Stimulated activated CD8-positive, alpha-beta memory T cell treated with anti-CD3 and anti-CD28 coated beads, Interleukin-15, amount 100 ng/mL, for 24 hours (primary cell): ENCODE results near the gene NTMT2.
"Not testable (repeated sequence)": the region's sequence is repeated elsewhere in the genome, so short reads cannot be mapped to it uniquely, and the experiment has no call there.

Source experiments
- DNase-seq: peaks from one replicate; pipeline ENCODE4 v3.0.0-alpha.2; 2020; ENCODE audit warnings: low read depth

NTMT2 gene

DNA sequence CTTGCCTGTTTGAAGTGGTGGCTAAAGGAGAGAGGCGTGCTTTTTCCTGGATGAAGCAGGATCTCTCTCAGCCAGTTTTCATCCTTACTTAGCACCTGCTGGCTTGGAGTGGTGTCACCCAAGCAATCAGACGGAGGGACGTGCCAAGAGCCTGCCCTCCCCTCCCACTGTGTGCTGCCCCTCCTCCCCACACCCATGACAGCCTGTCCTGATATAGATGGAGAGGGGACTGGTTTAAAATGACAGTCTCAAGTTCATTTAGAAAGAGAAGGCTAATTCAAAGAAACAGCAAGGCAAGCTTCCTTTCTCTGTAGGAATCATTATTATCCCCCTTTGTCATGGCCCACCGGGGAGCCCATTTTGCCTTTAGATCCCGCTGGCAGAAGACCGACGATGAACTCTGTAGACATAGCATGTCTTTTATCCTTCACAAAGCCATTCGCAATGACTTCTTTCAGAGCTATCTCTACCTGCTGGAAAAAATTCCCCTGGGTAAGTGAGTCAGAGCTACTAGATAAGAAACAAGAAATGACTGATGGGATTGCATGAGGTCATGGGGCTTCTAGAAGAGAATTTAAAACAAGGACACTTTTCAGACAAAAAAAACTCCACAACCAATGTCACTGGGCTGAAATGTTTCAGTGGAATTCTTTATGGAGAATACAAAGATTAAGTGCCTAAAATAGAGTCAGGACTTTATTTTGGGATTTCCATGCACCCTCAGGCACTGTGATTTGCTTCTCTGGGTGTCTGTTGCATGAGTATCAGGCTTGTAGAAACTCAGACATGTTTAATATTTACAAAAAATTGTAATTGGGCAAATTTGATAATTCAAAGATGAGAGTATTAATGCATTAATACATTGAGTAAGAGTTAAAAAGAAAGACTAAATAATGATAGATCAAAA lies at the start of gene NTMT2:
TSS of gene NTMT2 (plus strand) at position 190 of the 907 bp plus-strand sequence. CDS start at position 339, 149 bp downstream.
- no peak for DNase-seq

DNA sequence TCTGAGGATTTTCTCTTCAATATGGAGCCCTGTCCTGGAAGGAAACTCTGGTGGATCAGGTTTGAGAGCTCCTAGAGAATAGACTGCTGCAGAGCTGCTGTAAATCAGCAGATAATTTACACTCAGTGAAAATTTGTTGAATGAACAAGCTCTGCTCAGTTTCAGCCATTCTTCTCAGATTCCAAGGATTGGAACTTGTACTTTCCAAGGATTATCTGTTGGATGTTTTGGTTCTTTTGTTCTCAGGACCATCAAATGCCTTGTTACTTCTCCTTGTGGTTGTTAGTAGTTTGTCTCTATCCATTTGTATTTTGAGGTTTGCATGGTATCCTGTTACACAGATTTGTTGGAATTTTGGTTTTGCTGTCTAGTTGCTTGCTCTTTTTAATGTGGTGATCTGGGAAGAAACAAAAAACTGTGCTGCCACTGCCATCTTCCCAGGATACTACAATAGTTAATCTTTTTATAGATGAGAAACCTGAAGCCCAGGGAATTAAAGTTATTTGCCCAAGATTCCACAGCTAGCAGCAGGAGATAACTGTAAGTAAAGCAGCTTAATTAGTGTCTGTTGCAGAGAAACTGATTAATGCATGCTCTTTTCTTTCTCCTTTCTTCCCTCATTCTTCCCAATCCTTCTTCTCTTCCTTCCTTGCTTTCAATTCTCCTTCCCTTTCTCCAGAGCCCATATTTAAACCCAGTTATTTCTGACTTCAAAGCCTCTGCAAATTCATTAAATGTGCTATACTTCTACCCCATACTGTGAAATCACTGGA lies 49.6 kb upstream of the NTMT2 start:
- no peak for DNase-seq

DNA sequence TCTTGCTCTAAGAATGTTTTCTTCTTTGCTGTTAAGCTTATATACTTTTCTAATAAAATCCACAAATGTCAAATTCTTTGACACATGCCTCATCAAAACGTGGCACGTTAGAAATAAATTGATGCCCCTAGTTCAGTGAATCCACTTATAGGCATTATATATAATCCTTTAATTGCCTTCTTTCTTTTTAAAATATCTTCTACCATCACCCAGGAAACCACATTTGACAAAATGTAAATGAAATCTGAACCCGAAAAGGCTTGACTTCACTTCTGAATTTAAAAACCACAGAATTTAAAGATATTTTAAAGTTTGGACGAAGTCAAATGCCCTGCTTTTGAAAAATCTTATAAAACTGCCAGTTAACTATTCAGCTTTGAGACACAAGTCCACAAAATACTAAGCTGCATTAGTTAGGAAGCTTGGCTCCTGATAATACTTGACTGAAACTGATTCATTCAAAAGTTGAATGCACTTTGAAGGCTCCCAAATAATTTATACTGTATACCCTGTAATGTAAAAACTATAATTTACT lies 48.9 kb upstream of the NTMT2 start:
- DNase-seq: no peak

DNA sequence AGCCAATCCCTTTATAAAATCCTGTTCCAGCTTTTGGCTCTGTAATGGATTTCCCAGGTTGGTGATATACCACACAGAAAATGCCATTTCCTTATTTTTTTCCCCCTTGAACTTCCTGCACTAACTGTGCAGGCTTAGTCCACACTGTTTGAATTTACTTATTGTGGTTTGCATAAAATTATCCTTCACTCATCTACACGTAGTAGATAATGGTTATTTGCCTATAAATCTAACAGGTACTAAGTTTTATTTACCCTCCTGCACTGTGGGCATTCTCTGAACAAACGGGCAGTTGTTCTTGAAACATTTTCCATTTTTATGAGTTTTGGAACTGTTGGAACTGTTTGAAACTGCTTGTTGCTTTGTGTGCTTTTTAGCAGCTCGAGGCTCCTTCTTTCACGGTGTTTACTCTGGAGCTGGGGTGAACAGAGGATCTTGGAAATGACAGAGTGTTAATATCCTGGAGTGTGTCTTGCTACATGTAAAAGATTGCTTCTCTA lies 48.3 kb upstream of the NTMT2 start:
- DNase-seq: no peak

DNA sequence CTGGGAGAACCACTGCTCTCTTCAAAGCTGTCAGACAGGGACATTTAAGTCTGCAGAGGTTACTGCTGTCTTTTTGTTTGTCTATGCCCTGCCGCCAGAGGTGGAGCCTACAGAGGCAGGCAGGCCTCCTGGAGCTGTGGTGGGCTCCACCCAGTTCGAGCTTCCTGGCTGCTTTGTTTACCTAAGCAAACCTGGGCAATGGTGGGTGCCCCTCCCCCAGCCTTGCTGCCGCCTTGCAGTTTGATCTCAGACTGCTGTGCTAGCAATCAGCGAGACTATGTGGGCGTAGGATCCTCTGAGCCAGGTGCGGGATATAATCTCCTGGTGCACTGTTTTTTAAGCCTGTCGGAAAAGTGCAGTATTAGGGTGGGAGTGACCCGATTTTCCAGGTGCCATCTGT lies 32.6 kb upstream of the NTMT2 start:
- not testable (repeated sequence) for DNase-seq

DNA sequence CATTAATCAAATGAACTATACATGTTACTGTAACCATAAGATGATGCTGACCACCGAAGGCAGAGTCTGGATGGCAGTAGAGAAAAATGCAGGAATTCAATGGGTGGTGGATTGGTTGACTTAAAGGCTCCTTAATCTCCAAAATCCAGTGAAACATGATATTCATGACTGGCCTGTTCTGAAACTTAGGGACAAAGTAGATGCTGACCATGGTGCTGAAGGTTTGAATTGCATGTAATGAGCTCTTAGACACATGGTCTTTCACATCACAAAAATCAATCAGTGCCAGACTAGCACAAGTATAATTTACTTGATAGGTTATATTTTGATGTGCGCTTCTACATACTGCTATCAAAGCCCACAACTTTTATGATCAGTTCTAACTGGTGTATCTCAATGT lies 30.9 kb upstream of the NTMT2 start:
- no peak for DNase-seq

DNA sequence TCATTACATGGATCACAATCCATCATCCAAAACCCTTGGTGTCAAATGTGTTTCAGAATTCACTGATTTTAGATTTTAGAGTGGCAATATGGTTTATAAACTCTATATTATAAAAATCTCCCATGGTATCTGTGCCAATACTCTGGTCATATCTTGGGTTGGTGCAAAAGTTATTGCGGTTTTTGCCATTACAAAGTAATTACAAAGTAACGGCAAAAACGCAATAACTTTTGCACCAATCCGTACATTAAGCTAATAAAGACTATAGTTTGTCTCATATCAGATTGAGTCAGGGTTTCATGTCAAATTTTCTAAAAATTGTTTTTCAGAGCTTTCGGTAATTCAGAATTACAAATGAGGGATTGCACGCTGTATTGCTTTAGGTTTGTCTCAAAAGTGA lies 23.4 kb upstream of the NTMT2 start:
- DNase-seq: no peak

DNA sequence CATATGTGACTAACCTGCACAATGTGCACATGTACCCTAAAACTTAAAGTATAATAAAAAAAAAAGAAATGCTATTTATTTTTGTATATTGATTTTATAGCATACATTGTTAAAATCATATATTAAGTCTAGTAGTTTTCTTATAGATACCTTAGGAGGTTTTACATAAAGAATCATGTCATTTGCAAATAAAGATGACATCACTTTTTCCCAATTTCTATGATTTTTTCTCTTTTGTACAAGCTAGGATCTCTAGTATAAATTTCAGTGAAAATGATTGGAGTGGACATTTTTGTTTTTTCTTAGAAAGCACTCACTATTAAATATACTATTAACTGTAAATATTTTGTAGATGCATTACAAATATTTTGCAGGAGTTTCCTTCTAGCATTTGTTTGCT lies 20.5 kb upstream of the NTMT2 start:
- no peak for DNase-seq

DNA sequence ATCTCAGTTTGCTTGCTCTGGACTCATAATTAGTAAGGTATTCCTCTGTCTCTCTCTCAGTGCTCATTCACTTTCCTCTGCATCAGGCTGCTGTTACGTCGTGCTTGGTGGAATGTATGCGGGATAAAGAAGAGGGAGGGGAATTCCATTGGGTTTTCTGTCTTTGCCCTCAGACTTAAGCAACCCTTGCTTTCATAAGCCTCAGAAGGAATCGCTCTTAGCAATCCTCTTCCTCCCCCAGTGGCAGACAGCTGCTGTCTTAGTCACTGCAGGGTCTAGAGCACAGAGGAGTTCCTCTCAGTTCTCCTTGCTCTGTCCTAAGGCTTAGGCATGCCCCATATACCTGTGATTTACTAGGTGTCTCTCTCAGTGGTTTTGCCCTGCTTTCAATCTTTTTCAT lies 19.1 kb upstream of the NTMT2 start:
- no peak for DNase-seq

DNA sequence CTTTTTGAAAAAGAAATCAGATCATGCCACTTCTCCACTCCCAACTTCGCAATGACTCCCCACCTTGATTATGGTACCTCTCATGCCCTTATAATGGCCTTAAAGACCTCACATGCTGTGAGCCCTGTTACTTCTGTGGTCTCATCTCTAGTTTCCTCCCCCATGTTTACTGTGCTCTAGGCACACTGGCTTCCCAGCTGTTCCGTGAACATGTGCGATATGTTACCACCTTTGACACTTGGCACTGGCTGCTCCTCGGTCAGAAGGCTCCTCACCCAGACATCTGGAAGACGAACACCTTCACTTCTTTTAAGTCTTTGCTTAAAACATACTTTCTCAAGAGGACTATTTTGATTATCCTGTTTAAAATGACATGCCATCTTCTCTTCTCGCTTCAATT lies 14.3 kb upstream of the NTMT2 start:
- no peak for DNase-seq

DNA sequence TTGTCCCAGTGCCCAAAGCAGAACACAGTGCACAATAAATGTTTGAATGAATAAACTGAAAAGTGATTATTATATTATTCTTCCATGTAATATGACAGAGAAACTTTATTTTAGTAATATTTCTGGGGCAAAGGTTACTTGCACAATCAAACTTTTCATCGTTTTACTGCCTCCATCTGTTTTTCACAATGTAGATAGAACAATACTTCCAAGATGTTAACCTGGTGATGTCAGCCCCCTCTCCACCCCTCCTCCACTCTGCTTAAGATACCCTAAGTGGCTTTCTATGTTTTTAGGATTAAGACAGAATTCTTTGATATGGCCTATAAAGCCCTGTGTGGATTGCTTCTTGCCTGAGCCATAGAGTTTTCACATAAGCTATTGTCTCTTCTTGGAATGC lies 13.8 kb upstream of the NTMT2 start:
- DNase-seq: no peak

DNA sequence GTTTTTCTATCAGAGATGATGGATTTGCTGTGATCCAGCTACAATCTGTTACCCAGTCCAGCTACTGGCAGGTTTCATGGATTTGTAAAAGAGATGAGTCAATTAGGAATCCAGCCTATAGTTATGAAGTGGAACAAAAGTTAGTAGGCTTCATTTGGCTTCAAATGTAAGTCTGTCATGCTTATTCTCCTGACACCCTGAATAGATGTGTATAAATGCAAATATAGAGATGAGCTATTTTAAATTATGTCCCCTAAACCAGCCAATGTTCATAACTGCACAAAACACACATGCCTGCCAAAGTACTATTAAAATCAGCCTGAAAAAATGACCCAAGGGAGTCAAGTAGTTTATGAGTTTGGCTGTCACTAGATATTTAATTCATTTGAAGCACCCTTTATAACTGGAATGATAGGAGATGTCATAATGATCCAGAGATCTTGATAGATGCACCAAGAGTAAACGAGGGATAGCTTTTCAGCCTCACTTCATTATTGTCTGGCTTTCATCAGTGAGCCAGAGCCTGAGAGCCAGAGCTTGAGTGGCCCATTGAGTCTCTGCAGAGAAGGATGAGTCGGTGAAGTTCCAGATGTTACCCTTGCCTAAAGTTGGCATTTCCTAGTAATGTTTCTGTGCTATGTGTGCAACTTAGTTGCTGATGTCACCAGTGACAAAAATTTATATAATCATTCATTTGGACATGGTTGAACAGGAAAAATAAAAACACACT lies 11.8 kb upstream of the NTMT2 start:
- DNase-seq: no peak

DNA sequence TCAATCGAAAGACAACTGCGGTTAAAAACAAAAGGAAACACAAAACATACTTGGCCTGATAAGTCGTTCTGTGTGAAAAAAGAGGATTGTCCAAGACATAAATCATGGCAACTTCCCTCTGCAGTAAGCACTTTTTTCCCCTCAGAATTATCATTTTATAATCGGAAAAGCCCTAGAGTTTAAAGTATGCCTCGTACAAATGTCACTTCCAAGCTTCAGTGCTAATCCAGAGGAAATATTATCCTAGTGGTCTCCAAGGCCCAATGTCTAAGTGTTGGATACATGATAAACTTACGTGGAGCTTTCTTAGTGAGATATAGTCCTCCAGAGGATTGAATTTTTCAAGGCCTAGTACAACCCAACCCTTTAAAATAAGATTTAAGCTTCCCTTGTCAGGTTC lies 11.2 kb upstream of the NTMT2 start:
- DNase-seq: no peak

DNA sequence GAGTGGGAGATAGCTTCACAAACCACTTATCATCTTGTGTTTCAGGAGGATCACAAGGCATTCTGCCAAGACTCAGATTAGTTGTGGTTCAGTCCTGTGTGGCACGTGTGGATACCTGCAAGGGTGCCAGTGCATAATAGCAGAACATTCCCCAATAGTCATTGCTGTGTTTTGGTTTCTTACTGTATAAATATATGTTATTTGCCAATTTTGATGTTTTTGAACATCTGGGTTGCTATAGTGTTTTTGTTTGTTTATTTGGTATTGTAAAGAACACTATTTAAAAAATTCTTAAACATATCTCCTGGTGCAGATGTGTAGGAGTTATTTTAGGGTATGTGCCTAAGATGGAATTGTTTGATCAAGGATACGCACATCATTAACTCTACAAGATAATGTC lies 5.4 kb upstream of the NTMT2 start:
- DNase-seq: no peak

DNA sequence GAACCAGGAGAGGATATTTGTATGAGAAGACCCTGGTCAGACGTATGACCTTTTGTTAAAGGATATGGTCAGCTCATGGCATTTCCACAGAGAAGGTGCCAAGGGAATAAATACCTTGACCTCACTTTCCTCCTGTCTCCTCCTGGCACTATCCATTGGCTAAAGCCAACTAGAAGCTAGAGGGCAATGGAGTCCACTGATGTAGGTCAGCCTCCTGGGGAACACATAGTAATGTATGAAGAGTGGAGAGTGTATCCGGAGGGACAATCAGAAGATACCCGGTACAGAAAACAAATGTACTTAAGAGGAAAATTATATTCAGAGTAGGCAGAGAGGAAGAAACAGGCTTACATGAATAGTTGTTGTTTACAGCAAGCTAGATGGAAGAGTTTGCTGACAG lies 698 bp upstream of the NTMT2 start:
- no peak for DNase-seq

DNA sequence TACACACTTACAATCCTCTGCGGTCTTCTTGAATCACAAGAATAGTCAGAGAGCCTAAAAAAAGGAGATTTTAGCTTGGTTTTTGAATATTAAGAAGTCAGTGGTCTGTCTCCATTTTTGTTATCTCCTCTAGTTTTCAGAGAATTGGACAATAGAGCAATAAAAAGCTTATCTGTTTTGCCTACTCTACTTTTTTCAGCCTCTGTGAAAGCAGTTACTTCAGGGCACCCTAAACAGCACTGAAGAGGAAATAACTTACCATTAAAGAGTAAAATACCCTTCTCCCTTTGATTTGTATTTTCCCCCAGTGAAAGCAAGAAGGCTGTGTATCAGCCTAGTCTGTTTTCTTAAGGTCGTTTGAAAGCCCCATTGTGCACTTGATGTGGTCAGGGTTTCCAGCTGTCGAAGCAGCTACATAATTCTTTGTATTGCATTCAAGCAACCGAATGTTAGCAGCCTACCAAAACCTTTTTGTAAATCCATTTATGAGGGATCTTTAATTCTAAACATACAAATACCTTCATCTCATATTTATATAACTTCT lies 1.0 kb downstream of the NTMT2 start:
- no peak for DNase-seq

DNA sequence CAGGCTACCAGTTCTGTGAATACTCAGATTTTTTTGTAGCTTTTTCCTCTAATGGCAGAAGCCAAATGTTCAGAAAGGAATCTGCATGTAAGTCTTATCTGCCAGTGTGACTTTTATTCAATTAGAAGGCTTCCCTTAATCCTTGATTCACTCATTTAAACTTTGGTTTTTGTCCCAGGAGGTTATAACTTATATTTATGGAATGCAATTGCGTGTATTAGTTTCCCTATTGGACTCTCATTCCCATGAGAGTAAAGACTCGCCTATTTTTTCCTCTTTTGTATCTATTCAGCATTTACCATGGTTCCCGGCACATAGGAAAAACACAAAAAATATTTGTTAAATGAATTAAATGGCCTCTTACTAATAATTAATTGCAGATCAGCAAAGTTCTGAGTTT lies 3.5 kb downstream of the NTMT2 start:
- no peak for DNase-seq

DNA sequence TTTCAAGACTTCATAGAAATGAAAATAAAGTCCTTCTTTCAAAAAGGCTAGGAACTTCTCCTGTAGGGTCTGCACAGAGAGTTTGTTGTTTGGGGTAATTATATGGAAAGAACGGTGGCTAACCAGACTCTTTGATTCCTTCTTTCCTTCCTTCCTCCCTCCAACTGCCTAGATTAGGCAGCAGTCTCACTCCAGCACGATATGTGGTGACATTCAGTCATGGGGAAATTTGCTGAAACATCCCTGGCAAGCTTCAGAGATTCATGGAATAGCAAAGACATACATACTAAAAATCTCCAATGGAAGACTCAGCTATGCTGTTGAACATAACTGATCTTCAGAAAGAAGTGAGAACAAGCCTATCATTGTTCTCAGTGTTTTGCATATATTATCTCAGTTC lies 4.3 kb downstream of the NTMT2 start:
- no peak for DNase-seq

DNA sequence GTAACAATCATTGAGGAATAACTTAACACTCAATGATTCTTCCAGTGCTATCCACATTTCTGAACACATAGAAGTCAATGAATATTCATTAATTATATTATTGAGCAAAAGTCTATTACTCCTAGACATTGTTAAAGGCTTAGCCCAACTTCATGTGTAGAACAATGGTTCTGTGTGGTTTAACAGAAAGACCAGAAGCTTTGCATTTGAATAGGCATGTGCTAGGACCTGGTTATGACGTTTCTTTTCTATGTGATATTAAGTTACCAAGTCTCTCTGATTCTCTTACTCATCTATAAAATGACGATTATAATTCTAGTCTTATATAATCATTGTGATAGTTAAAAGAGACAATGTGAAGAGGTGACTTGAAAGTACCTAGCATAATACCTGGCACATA lies 5.2 kb downstream of the NTMT2 start:
- no peak for DNase-seq

DNA sequence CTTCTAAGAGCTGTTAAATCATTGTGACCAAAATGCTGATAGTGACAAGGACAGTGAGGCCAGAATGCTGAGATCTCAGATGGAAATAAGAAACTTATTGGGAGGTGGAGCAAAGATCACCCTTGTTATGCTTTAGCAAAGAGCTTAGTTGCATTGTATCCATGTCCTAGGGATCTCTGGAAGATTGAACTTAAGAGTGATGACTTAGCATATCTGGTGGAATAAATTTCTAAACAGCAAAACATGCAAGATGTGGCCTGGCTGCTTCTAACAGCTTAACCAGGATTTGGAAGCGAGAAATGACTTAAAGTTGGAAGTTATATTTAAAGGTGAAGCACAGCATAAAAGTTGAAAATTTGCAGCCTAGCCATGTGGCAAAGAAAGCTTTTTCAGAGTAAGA lies 7.7 kb downstream of the NTMT2 start:
- no peak for DNase-seq

DNA sequence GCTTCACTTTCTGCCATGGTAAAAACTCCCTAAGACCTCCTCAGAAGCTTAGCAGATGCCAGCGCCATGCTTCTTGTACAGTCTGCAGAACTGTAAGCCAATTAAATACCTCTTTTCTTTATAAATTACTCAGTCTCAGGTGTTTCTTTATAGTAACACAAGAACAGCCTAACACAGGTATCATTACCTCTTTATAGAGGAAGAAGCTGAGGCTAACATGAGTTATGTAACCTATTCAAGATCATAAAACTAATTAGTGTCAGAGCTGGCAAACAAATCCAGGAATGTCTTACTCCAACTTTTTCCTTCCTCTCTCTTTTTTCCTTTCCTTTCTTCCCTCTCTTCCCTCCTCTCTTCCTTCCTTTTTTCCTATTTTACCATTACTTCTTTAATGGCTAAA lies 9.3 kb downstream of the NTMT2 start:
- DNase-seq: no peak

DNA sequence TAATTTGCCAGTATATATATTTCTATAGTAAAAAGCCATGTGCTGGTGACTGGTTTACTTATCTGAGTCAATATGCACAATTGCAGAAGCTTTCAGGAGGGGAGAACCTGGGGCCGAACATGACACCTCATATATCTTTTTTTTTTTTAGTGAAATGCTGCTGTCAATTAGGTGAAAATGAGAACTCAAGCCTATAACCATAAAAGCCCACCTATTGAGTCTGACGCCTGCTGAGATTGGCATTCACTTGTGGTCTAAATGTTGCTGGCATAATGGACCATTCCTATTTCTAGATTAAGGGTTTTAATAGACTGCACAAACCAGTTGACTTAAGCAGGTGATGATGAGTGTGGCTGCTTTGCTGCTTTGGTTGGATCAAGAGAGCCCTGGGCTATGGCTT lies 10.8 kb downstream of the NTMT2 start:
- no peak for DNase-seq
